ENCODE data around the gene CCL1. TPM values are rescaled to one million over a fixed set of nuclear protein-coding genes. Genes with fewer than 3 reads are reported as not detected.

Gene CCL1
- polyA plus RNA-seq, 1 of the 3 experiments (the other 2 are of a cell fraction), result not detected

DNA sequence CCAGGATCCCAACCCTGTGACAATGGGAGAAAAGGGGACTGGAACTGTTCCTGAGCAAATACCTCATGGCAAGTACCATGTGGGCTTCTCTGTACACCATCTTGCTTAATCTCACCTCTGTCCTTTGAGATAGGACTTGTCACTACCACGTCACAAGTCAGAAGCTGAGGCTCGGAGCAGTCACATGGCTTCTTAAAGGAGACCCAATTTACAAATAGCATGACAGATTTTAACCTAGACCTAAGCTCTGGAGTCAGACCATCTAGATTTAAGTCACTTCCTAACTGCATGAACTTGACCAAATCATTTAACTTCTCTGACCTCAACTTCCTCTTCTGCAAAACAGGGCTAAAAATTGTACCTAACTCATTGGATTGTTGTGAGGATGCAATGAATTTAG, 36.0 kb upstream of the CCL1 start:
- ChIA-PET CTCF (interaction anchor here (0.6 to 3.8 kb wide), 4 partner anchors 13 to 67 kb away, joined by 3 to 16 read pairs (median 6); no protein-coding TSS in a partner anchor), POLR2A (no interaction called here)
- no peaks in the 10 kb centered on the region for H3K27me3 ChIP-seq (ENCODE audit: insufficient read depth)
- H4K20me1 ChIP-seq (ENCODE audit: insufficient read depth), result no peaks in the 10 kb centered on the region
- no peak overlapping the region for H3K27ac ChIP-seq (ENCODE audit: low read depth in 2 of 2, low read length in 1 of 2)
- no peak overlapping the region for H3K9ac ChIP-seq
- no peaks in the 10 kb centered on the region for H3F3A ChIP-seq (replicated peaks; ENCODE audit: insufficient read depth)
- TF ChIP-seq, protein P1, sequence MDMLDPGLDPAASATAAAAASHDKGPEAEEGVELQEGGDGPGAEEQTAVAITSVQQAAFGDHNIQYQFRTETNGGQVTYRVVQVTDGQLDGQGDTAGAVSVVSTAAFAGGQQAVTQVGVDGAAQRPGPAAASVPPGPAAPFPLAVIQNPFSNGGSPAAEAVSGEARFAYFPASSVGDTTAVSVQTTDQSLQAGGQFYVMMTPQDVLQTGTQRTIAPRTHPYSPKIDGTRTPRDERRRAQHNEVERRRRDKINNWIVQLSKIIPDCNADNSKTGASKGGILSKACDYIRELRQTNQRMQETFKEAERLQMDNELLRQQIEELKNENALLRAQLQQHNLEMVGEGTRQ (IDR thresholded peaks at IDR 0.05; ENCODE audit: borderline replicate concordance, low read depth, low read length), result no peak
- TF ChIP-seq, protein P2, sequence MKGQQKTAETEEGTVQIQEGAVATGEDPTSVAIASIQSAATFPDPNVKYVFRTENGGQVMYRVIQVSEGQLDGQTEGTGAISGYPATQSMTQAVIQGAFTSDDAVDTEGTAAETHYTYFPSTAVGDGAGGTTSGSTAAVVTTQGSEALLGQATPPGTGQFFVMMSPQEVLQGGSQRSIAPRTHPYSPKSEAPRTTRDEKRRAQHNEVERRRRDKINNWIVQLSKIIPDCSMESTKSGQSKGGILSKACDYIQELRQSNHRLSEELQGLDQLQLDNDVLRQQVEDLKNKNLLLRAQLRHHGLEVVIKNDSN (IDR thresholded peaks at IDR 0.05; ENCODE audit: borderline replicate concordance, low read depth), result no peak
- no peak for TF ChIP-seq GABPA (IDR thresholded peaks at IDR 0.05; ENCODE audit: low read depth)
- TF ChIP-seq EP300 (IDR thresholded peaks at IDR 0.05; ENCODE audit: borderline replicate concordance in 1 of 2, low read depth in 1 of 2, low read length in 1 of 2), result no peak
- no peak for TF ChIP-seq JUND (IDR thresholded peaks at IDR 0.05)
- TF ChIP-seq SIN3A (IDR thresholded peaks at IDR 0.05; ENCODE audit: borderline replicate concordance, low read depth, low read length), result no peak
- TF ChIP-seq MEF2A (IDR thresholded peaks at IDR 0.05; ENCODE audit: borderline replicate concordance, low read depth), result no peak
- no peak for TF ChIP-seq TEAD4 (IDR thresholded peaks at IDR 0.05; ENCODE audit: borderline replicate concordance, insufficient read depth)
- TF ChIP-seq, protein P3, sequence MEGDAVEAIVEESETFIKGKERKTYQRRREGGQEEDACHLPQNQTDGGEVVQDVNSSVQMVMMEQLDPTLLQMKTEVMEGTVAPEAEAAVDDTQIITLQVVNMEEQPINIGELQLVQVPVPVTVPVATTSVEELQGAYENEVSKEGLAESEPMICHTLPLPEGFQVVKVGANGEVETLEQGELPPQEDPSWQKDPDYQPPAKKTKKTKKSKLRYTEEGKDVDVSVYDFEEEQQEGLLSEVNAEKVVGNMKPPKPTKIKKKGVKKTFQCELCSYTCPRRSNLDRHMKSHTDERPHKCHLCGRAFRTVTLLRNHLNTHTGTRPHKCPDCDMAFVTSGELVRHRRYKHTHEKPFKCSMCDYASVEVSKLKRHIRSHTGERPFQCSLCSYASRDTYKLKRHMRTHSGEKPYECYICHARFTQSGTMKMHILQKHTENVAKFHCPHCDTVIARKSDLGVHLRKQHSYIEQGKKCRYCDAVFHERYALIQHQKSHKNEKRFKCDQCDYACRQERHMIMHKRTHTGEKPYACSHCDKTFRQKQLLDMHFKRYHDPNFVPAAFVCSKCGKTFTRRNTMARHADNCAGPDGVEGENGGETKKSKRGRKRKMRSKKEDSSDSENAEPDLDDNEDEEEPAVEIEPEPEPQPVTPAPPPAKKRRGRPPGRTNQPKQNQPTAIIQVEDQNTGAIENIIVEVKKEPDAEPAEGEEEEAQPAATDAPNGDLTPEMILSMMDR (IDR thresholded peaks at IDR 0.05), result no peak
- TF ChIP-seq YY1 (IDR thresholded peaks at IDR 0.05; ENCODE audit: low read depth), result no peak
- no peak for TF ChIP-seq RAD21 (IDR thresholded peaks at IDR 0.05; ENCODE audit: low read length)
- no peak for TF ChIP-seq TCF12 (IDR thresholded peaks at IDR 0.05)
- TF ChIP-seq NRF1 (IDR thresholded peaks at IDR 0.05; ENCODE audit: low read depth, low read length), result no peak
- no peak for TF ChIP-seq NFIC (IDR thresholded peaks at IDR 0.05; ENCODE audit: borderline replicate concordance)
- TF ChIP-seq, protein P4, sequence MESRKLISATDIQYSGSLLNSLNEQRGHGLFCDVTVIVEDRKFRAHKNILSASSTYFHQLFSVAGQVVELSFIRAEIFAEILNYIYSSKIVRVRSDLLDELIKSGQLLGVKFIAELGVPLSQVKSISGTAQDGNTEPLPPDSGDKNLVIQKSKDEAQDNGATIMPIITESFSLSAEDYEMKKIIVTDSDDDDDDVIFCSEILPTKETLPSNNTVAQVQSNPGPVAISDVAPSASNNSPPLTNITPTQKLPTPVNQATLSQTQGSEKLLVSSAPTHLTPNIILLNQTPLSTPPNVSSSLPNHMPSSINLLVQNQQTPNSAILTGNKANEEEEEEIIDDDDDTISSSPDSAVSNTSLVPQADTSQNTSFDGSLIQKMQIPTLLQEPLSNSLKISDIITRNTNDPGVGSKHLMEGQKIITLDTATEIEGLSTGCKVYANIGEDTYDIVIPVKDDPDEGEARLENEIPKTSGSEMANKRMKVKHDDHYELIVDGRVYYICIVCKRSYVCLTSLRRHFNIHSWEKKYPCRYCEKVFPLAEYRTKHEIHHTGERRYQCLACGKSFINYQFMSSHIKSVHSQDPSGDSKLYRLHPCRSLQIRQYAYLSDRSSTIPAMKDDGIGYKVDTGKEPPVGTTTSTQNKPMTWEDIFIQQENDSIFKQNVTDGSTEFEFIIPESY (IDR thresholded peaks at IDR 0.05; ENCODE audit: borderline replicate concordance, low read depth), result no peak
- no peak for TF ChIP-seq RCOR1 (IDR thresholded peaks at IDR 0.05; ENCODE audit: low read length)
- TF ChIP-seq RFX5 (IDR thresholded peaks at IDR 0.05; ENCODE audit: low read length), result no peak
- no peak for TF ChIP-seq FOXM1 (IDR thresholded peaks at IDR 0.05; ENCODE audit: low read depth)
- TF ChIP-seq TAF1 (IDR thresholded peaks at IDR 0.05; ENCODE audit: borderline replicate concordance, low read depth, low read length), result no peak
- WGBS (ENCODE audit: low lambda C conversion rate), result 19% methylated on average over 2 of the region's 2 CpGs
- no peaks in the 10 kb centered on the region for H3K36me3 ChIP-seq (replicated peaks in 1 of 2; ENCODE audit: control insufficient read depth in 1 of 2, insufficient read depth in 2 of 2, low read length in 1 of 2)
- no peak overlapping the region for H3K4me2 ChIP-seq
- H2AFZ ChIP-seq (ENCODE audit: low read depth), result no peak overlapping the region
- no peaks in the 10 kb centered on the region for H3K79me2 ChIP-seq (ENCODE audit: insufficient read depth)
- H3K9me2 ChIP-seq, result no peaks in the 10 kb centered on the region
- H3K4me3 ChIP-seq (ENCODE audit: low read depth in 2 of 2, low read length in 1 of 2), result no peak overlapping the region
- H3K9me3 ChIP-seq, result no peaks in the 10 kb centered on the region
- H3K4me1 ChIP-seq (ENCODE audit: control insufficient read depth in 1 of 2, insufficient read depth in 2 of 2, low read depth in 1 of 2, low read length in 1 of 2), result no peaks in the 10 kb centered on the region
- DNase-seq, result no peak

Data from SK-N-SH (cell line).